OCI-LY7 (cell line): ENCODE results near the gene SETD1B.

Source experiments
- CTCF ChIP-seq: fragments of 200-600 bp; sonication (generic); conservative IDR thresholded peaks from 2 replicates; pipeline ENCODE4 v1.5.1; 2014; ENCODE audit warnings: mild to moderate bottlenecking, antibody characterized with exemption, low read length, moderate library complexity, mixed read lengths
- EZH2phosphoT487 ChIP-seq: fragments of 200-600 bp; sonication (generic); IDR thresholded peaks from 2 replicates; pipeline ENCODE4 v1.6.1; 2018; ENCODE audit warnings: low read depth, borderline replicate concordance, mild to moderate bottlenecking, mixed run types, antibody characterized with exemption, low read length, moderate library complexity, mixed read lengths

- TF ChIP-seq CTCF = peak; percentile 93
- TF ChIP-seq EZH2phosphoT487 = no peak
Measured at GRCh38 chr12:121776190-121777098, 27.4 kb upstream of the SETD1B start.
